ENCODE data around the gene NSUN5. TPM values are rescaled to one million over a fixed set of nuclear protein-coding genes. Genes with fewer than 3 reads are reported as not detected.

Gene NSUN5
- total RNA-seq (2021) (51.6 and 62.2 TPM in 2 replicates), Bru-seq, nascent RNA (percentile 82 among the genes with signal in this experiment), BruChase-seq, experiment 1, labeled RNA remaining after a 2-hour chase (percentile 80 among the genes with signal in this experiment), BruChase-seq, experiment 2, labeled RNA remaining after a 6-hour chase (percentile 91 among the genes with signal in this experiment)
- long read RNA-seq, transcript NSUN5-202 (10 exons, 1,602 nt), result minor isoform, 5 of 130 reads
- long read RNA-seq, transcript NSUN5-204 (10 exons, 1,663 nt), result major isoform, 94 of 130 reads
- long read RNA-seq, transcript NSUN5-201 (9 exons, 1,672 nt), result minor isoform, 10 of 130 reads
- long read RNA-seq, partial matches to known transcripts, result 11 of 130 reads
- long read RNA-seq, other reads (novel, unspliced or antisense), result 10 of 130 reads

DNA sequence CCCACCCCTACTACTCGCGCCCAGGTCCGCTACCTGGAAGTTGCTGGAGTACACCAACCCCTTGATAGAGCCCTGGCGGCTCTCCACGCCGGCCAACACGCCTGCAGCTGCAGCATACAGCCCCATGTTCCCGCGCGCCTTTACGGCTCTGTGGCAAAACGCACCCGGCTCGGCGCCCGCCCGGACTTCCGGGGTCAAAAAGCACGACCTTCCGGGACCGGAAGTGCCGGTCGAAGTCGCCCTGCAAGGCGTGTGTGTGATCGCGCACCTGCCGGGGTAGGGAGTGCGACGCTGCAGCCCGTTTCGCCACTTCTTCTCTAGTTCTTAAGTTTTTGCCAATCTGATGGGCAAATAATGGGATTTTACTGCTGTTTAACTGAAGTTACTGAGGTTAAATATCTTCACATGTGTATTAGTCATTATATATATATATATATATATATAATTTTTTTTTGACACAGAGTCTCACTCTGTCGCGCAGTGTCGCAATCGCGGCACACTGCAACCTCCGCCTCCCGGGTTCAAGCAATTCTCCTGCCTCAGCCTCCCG, at the start of gene NSUN5:
NSUN5 (minus strand) TSS at position 162 of the 550 bp plus-strand sequence; CDS start at position 126, 36 bp downstream.
- Histone ChIP-seq H3K27ac (0 out of 2 replicates have a peak within 1 kb of the TSS, but pooled peaks have one; percentile 19), H3K4me1 (replicated peaks; ENCODE audit: insufficient read depth) (peaks cover 11% of the 10 kb centered on the region), H3K79me2 (ENCODE audit: low read depth) (peaks cover 25% of the 10 kb centered on the region), H3F3A (ENCODE audit: insufficient read depth, low read depth) (no peaks in the 10 kb centered on the region), H3K36me3 (ENCODE audit: low read depth) (no peaks in the 10 kb centered on the region), H3K9me3 (ENCODE audit: insufficient read depth, low read depth) (no peaks in the 10 kb centered on the region), H3K9me2 (ENCODE audit: insufficient read depth) (no peaks in the 10 kb centered on the region), H3K4me3 (peak within 1 kb of the TSS; percentile 91), H2AFZ (peak within 1 kb of the TSS; percentile 86), H4K20me1 (ENCODE audit: insufficient read depth) (no peaks in the 10 kb centered on the region; the same call in 1 of the 2 replicates), H3K27me3 (ENCODE audit: insufficient read depth, low read depth) (no peaks in the 10 kb centered on the region), H3K4me2 (peak within 1 kb of the TSS; percentile 83)
- POLR2A ChIA-PET (ENCODE audit: unreplicated experiment), result interaction anchor here (0.5 kb wide), 1 partner anchor 637 kb away, joined by 9 read pairs; no protein-coding TSS in a partner anchor
- no TSS peak for BruUV-seq (replicated peaks)
- intact Hi-C loops (cut with micrococcal nuclease; ENCODE audit: unreplicated experiment), result no loop called here
- TF ChIP-seq CTCF (conservative IDR thresholded peaks at IDR 0.05) (no peak), EZH2 (IDR thresholded peaks at IDR 0.05; ENCODE audit: low read depth) (no peak)
- CTCF ChIA-PET, result no interaction called here
- DNase-seq, result peak; percentile 76 to 90

DNA sequence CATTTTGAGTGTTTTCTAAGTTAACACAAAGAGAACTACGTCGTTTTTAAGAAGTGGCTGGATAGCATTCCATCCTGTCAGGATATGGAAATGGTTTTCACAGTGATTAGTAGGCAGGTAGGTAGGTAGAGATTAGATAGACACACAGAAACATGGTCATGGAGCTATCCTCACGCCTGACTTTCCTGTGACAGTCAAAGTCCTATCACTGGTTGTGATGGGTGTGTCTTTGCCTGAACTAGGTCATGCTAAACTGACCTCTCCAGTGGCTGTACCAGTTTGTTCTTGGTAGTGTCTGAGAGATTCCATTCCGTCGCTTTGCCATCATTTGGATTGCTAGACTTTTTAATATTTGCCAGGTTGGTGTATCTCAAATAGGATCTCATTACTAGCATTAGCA, 47.5 kb upstream of the NSUN5 start:
- Histone ChIP-seq H3F3A (ENCODE audit: insufficient read depth, low read depth) (peaks cover 7% of the 10 kb centered on the region; the same call in 1 of the 2 replicates), H3K4me3 (no peak overlapping the region), H3K4me1 (replicated peaks; ENCODE audit: insufficient read depth) (peaks cover 13% of the 10 kb centered on the region), H3K79me2 (ENCODE audit: low read depth) (no peaks in the 10 kb centered on the region), H2AFZ (no peak overlapping the region), H4K20me1 (ENCODE audit: insufficient read depth) (no peaks in the 10 kb centered on the region), H3K9me3 (ENCODE audit: insufficient read depth, low read depth) (no peaks in the 10 kb centered on the region), H3K27me3 (ENCODE audit: insufficient read depth, low read depth) (no peaks in the 10 kb centered on the region), H3K27ac (no peak overlapping the region), H3K4me2 (no peak overlapping the region), H3K36me3 (ENCODE audit: low read depth) (no peaks in the 10 kb centered on the region), H3K9me2 (ENCODE audit: insufficient read depth) (no peaks in the 10 kb centered on the region)
- TF ChIP-seq EZH2 (IDR thresholded peaks at IDR 0.05; ENCODE audit: low read depth) (no peak), CTCF (conservative IDR thresholded peaks at IDR 0.05) (no peak)
- DNase-seq, result no peak
- no TSS peak for BruUV-seq (replicated peaks)
- POLR2A ChIA-PET (ENCODE audit: unreplicated experiment), result no interaction called here
- CTCF ChIA-PET, result no interaction called here
- intact Hi-C loops (cut with micrococcal nuclease; ENCODE audit: unreplicated experiment), result no loop called here

DNA sequence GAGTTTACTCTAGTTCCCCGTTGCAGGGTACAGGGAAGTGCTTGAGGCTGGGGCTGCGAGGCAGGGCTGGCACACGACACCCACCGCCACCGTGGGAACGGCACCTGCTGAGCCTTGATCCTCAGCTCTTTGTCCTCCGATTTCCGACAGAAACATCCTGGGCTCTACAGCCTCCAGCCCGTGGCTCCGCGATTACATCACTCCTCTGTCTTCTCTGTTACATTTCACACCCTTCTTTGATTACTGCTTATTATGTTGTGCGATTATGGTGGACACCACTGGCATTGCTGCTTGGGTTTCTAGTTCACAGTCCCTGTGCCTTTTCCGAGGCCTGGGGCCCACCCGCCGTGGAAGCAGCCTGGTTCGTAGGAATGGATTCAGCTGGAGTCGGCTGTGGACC, 46.2 kb upstream of the NSUN5 start:
- Histone ChIP-seq H3F3A (ENCODE audit: insufficient read depth, low read depth) (peaks cover 7% of the 10 kb centered on the region; the same call in 1 of the 2 replicates), H3K79me2 (ENCODE audit: low read depth) (no peaks in the 10 kb centered on the region), H3K36me3 (ENCODE audit: low read depth) (no peaks in the 10 kb centered on the region), H3K9me2 (ENCODE audit: insufficient read depth) (no peaks in the 10 kb centered on the region), H3K4me1 (replicated peaks; ENCODE audit: insufficient read depth) (peaks cover 13% of the 10 kb centered on the region), H4K20me1 (ENCODE audit: insufficient read depth) (no peaks in the 10 kb centered on the region), H2AFZ (no peak overlapping the region), H3K27ac (no peak overlapping the region), H3K9me3 (ENCODE audit: insufficient read depth, low read depth) (no peaks in the 10 kb centered on the region), H3K4me3 (no peak overlapping the region), H3K4me2 (no peak overlapping the region), H3K27me3 (ENCODE audit: insufficient read depth, low read depth) (no peaks in the 10 kb centered on the region)
- ChIA-PET POLR2A (ENCODE audit: unreplicated experiment) (no interaction called here), CTCF (no interaction called here)
- no peak for TF ChIP-seq EZH2 (IDR thresholded peaks at IDR 0.05; ENCODE audit: low read depth)
- TF ChIP-seq CTCF (conservative IDR thresholded peaks at IDR 0.05), result no peak
- DNase-seq, result no peak
- BruUV-seq (replicated peaks), result no TSS peak
- intact Hi-C loops (cut with micrococcal nuclease; ENCODE audit: unreplicated experiment), result no loop called here
